MG63 (cell line): Measurements from ENCODE around the gene FAM53B. TPM values are rescaled to one million over a fixed set of nuclear protein-coding genes. Genes with fewer than 3 reads are reported as not detected.

Experiments used
- DNase-seq: peaks from one replicate; pipeline ENCODE4 v3.0.0-alpha.2; 2020
- H3K27me3 ChIP-seq: fragments of 250-450 bp; sonication (Bioruptor Pico); 2 replicates; pipeline ENCODE4 v1.5.1; 2020; ENCODE audit warnings: mild to moderate bottlenecking, moderate library complexity
- H3K36me3 ChIP-seq: fragments of 250-450 bp; sonication (Bioruptor Pico); 2 replicates; pipeline ENCODE4 v1.5.1; 2020; ENCODE audit warnings: mild to moderate bottlenecking, moderate library complexity
- H3K4me3 ChIP-seq: fragments of 250-450 bp; sonication (Bioruptor Pico); 2 replicates; pipeline ENCODE4 v1.5.1; 2020; ENCODE audit warnings: mild to moderate bottlenecking, moderate library complexity
- H3K9me3 ChIP-seq: fragments of 250-450 bp; sonication (Bioruptor Pico); 2 replicates; pipeline ENCODE4 v1.5.1; 2020; ENCODE audit warnings: mild to moderate bottlenecking, moderate library complexity
- total RNA-seq: library from RNA; depleted of rRNA; stranded (reverse); fragments of >200 nt; shearing (Covaris generic); gene quantifications from 2 replicates; pipeline ENCODE4 v1.2.3, GENCODE V29; 2014; ENCODE audit warnings: low replicate concordance

Gene FAM53B
- total RNA-seq, 1 experiment from 2014 or later = 14.4 TPM

DNA sequence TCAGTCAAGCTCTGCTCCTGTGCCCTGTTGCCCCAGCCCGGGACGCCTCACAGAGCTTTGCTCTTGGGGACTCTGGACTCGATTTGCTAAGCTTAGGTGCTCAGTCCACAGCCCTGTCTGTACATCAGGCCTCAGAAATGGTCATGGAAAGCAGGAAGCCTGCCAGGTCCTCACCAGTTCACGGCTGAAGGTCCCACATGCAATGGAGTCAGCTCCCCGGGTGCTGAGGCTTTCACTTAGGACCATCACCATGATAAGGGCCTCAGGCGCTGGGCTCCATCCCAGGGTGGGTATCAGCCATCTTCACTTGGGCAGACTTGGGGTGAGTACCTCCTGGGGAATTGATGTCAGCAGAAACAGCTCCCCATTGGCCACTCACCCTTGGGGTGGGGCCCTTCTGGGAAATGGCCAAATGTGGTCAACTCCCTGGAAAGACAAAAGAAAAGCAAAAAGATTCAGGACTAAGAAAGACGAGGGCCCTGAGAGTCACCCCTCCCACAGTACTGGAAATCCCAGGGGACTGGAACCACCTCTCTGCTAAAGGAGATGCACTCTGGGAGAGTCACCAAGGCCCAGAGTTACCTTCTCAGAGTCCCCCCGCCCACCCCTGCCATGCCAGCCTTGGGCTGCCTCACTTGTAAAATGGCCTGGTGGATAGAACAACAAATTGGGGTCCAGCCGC, 37.6 kb downstream of the FAM53B start:
- Histone ChIP-seq H3K27me3 (no peaks in the 10 kb centered on the region), H3K36me3 (peaks cover 14% of the 10 kb centered on the region)
- DNase-seq = no peak

GRCh38 chr10:124705817-124706461, 38.2 kb downstream of the FAM53B start:
- Histone ChIP-seq H3K27me3 (no peaks in the 10 kb centered on the region), H3K36me3 (peaks cover 14% of the 10 kb centered on the region), H3K4me3 (no peak overlapping the region), H3K9me3 (no peaks in the 10 kb centered on the region)
- DNase-seq = no peak

More for the DNA sequence above, 37.6 kb downstream of the FAM53B start:
- H3K9me3 ChIP-seq = no peaks in the 10 kb centered on the region
- no peak overlapping the region for H3K4me3 ChIP-seq

- Histone ChIP-seq H3K4me3 (no peak overlapping the region), H3K9me3 (no peaks in the 10 kb centered on the region), H3K36me3 (peaks cover 14% of the 10 kb centered on the region), H3K27me3 (no peaks in the 10 kb centered on the region)
- DNase-seq = no peak
Measured at GRCh38 chr10:124705381-124705740, 38.8 kb downstream of the FAM53B start.

DNA sequence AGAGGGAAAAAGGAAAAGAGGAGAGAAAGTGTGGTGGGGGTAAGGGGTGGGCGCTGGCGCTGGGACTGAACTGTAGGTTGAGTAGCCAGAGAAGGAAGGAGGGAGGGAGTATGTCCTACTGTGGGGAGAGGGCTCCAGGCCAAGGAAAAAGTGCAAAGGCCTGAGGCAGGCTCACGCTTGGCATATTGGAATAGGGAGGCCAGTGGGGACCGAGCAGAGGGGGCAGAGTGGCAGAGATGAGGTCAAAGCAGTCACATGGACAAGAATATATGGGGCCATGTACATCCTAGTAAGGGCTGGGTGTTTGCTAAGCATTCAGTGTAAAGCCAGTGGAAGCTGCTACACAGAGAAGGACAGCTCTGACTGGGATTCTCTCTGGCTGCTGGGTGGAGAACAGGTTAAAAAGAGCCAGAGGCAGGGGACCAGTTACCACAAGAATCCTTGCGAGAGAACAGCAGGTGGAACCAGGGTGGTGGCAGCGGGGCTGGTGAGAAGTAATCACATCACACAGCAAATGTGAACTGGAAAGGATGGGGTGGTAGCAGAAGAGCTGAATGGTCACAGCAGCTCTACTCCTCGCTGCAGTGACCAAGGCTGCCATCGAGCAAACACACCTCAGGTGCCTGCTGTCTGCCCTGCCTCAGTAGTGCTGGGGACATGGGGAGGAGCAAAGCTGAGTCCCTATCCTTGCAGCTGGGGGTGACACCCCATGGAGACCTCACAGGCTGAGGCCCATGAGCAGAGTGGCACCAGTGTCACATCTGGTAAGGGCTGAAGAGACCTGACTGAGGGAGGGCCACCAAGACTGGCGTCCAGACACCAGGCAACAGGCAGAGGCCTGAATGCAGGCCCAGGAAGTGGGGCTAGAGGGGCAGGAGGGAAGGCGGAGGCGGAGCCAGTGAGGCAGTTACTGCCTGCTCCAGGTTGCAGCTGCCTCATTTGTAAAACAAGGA, 39.5 kb downstream of the FAM53B start:
- Histone ChIP-seq H3K9me3 (no peaks in the 10 kb centered on the region), H3K36me3 (peaks cover 14% of the 10 kb centered on the region), H3K27me3 (no peaks in the 10 kb centered on the region), H3K4me3 (no peak overlapping the region)
- DNase-seq = no peak

DNA sequence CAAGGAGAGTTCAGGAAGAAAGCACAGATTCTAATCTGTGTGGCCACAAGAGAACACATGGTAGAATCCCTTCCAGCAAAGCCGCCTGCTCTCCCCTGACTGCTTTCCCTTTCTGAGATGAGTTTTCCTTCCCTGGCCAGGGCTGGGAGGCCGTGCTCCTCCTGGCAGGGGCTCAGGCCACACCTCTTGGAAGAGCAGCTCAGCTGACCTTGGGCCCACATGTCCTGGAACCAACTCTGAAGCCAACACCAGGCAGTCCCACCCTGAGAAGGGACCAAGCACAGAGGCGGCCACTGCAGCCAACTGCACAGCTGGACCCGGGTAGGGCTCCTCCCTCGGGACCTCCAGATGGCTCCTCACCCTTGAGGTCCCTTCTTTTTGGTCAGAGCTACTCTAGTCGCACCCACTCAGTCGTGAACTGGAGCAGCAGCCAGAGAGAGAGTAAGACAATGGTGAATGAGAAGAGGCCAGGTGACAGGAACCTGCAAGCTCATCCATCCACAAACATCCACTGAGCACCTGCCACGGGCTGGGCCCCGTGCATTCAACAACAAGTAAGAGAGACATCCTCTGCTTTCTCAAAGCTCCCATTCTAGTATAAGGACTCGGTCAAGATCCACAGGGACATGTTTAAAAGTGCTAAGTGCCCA, 40.3 kb downstream of the FAM53B start:
- DNase-seq = no peak

DNA sequence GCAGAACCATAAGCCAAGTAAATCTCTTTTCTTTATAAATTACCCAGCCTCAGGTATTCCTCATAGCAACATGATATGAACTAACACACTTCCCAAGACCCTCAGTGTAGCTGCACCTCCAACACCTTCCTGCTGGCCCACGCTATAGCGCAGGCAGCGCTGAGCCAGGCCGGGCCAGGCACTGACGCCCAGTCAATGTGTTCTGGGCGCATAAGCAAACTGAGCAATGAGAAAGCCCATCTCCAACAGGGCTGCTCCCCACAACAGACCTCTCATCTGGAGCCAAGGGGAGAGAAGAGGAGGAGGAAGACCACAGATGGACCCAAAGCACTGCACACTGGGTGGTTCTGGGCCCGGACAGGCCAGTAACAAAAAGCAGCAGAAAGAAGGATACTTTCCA, 40.8 kb downstream of the FAM53B start:
- Histone ChIP-seq H3K36me3 (peaks cover 14% of the 10 kb centered on the region), H3K9me3 (no peaks in the 10 kb centered on the region), H3K4me3 (no peak overlapping the region), H3K27me3 (no peaks in the 10 kb centered on the region)
- DNase-seq = no peak

More for the DNA sequence above, 40.3 kb downstream of the FAM53B start:
- no peaks in the 10 kb centered on the region for H3K27me3 ChIP-seq
- no peaks in the 10 kb centered on the region for H3K9me3 ChIP-seq
- no peak overlapping the region for H3K4me3 ChIP-seq
- peaks cover 14% of the 10 kb centered on the region for H3K36me3 ChIP-seq

DNA sequence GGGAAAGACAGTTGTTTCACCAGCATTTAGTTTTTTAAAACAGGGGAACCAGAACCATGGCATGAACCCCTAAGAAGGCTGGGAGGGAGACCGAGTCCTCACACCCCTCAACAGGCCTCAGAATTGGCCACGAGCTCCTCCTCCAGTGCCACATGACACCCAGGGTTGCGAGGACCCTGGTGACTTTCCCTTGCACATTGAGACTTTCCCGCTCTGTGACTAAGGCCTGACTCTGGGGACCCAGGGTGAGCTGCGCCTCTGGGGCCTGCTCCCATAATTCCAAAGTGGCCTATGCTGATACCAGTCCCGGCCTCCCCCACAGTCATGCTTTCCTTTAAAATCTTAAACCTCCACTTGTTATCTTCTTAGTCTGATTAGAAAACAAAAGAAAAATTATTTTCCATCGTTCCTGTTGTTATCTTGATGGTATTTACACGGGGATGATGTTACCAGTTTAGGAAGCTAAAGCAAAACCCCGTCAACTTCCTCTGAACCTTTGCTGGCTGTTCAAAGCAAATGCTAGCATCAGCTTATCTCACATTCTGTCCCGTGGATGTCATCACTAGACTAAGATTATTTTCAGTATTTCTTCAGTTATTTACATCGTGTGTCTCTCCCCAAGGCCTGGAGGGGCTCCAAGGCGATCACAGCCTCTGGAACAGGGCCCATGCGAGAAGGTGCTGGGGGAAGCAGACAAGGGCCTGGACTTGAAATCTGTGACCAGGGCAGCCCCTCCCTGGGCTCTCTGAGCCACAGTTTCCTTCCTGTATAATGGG, 42.1 kb downstream of the FAM53B start:
- no peak overlapping the region for H3K4me3 ChIP-seq
- H3K36me3 ChIP-seq = peaks cover 14% of the 10 kb centered on the region
- H3K27me3 ChIP-seq = no peaks in the 10 kb centered on the region
- no peak for DNase-seq
- H3K9me3 ChIP-seq = no peaks in the 10 kb centered on the region

GRCh38 chr10:124701435-124701834, 42.7 kb downstream of the FAM53B start:
- H3K9me3 ChIP-seq = no peaks in the 10 kb centered on the region
- peaks cover 13% of the 10 kb centered on the region for H3K36me3 ChIP-seq
- peak; percentile 68 for DNase-seq
- no peaks in the 10 kb centered on the region for H3K27me3 ChIP-seq
- H3K4me3 ChIP-seq = no peak overlapping the region

DNA sequence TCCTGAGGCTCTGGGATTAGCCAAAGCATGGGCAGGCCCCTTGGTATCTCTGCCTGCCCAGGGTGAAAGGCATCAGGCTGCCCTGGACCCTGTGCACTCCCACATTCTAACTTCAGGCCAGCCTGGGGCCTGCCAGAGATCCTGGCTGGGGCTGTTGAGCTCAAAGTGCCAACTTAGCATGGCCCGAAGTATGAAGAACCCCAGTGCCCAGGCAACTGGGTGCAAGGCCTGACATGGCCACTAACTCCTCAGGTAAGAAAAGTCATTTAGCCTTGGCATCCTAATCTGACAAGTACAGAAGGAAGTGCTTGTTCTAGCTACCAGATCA, 43.2 kb downstream of the FAM53B start:
- H3K4me3 ChIP-seq = no peak overlapping the region
- DNase-seq = no peak

GRCh38 chr10:124700293-124701037, 43.7 kb downstream of the FAM53B start:
- Histone ChIP-seq H3K9me3 (no peaks in the 10 kb centered on the region), H3K4me3 (no peak overlapping the region), H3K27me3 (no peaks in the 10 kb centered on the region), H3K36me3 (peaks cover 10% of the 10 kb centered on the region)
- no peak for DNase-seq

More for the DNA sequence above, 43.2 kb downstream of the FAM53B start:
- H3K27me3 ChIP-seq = no peaks in the 10 kb centered on the region
- no peaks in the 10 kb centered on the region for H3K9me3 ChIP-seq
- H3K36me3 ChIP-seq = peaks cover 10% of the 10 kb centered on the region

DNA sequence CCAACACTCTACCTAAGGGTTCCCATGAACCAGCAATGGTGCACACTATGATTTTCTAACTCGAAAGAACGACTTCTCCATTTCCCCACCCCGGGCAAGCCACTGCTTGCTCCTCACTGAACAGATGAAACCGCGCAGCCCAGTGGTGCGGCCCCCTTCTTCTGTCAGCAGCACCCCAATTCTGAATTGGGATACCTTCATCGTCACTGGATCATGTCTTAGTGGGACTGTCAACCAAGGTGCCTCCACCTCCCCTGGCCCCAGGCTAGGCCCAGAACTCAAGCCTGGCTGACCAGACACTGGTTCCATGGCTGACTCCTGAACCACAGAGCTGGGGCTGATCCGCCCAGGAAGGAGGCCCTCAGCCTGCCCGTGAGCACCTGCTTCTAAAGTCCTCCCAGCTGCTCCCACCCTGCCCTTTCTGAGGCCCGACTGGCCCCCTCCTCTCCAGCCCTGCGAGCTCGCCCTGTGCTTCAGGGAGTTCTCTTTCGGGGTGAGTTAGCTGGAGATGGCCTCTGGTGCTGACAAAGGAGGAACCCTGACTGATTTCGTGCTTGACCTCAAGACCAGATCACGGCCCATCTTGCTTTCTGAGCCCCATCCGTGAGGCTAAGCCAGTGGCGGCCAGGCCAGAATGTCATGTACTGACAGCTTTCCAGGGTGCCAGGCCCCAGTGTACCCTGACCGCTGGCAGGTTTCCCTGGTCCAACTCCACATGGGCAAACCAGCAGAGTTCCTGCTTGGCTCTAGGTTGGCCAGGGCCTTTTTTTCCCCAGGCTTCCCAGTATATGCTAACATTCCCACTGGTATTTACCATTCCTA, 44.5 kb downstream of the FAM53B start:
- Histone ChIP-seq H3K36me3 (peaks cover 17% of the 10 kb centered on the region), H3K9me3 (no peaks in the 10 kb centered on the region), H3K4me3 (no peak overlapping the region), H3K27me3 (no peaks in the 10 kb centered on the region)
- DNase-seq = no peak

DNA sequence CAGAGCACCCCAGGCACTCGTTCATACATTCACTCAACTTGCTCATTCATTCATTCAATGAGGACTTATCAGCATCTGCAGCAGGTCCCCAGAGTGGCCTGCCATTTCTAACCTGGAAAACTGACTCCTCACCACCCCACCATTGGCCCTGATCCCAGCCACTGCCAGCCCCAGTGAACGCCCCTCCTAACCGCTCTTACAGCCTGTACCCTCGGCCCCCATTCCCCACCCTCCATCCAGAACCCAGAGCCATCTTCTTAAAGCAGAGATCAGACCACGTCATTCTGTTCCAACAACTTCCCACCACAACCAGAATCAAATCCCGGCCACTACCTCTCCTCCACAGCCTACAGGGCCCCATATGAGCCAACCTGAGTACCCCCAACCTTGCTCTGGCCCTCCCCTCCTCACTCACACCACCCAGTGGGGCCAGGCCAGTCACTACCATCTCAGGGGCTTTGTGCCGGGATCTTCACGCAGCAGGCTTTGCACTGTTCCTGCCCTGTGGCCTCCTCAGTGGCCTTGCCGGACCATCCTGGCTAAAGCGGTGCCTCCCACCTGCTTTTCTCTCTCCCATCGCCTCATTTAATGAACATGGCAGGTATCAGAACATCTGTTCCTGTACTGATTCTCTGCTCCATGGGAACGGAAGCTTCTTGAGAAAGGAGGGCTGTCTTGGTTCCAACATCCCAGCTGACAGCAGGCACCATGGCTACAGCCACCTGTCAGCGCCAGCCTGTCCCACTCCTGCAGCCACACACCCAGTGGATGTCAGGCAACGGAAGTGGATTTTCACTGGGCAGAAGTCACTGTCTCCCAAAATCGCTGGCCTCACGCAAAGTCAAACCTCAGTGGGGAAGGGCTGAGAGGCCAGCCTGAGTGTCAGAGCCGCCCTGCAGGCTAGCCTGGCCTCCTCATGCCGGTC, 45.4 kb downstream of the FAM53B start:
- Histone ChIP-seq H3K4me3 (no peak overlapping the region), H3K9me3 (no peaks in the 10 kb centered on the region), H3K27me3 (no peaks in the 10 kb centered on the region), H3K36me3 (peaks cover 13% of the 10 kb centered on the region)
- no peak for DNase-seq

DNA sequence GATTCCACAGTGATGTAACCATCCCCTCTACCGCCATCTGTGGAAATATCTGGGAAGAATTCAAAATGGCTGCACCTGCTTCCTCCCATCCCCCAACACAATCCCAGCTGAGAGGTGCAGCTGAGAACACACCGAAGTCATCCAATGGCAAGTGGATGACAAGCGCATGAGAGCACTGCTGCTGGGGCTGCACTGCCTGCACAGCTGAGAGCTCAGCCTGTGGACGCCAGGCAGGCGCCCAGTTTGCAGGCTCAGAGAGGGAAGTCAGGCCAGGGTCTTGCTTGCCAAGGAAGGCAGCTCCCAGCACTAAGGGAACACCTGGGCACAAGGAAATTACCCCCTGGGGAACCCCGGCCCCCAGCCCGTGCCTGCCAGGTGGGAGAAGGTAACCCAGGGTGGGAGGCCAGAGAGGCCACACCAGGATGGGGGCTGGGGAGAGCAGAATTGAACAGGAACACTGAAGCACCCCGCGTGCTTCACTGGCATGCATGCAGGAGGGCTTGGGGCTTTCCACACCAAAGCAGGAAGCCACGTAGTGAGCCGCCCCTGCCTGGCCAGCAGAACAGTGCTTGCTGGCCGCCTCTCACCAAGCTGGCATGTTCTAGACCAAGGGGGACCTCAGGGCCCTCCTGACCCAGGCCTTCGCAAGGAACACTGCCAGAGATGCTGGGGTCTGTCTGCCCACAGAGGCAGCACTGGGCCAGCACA, 46.2 kb downstream of the FAM53B start:
- H3K9me3 ChIP-seq = no peaks in the 10 kb centered on the region
- no peaks in the 10 kb centered on the region for H3K27me3 ChIP-seq
- no peak for DNase-seq
- H3K4me3 ChIP-seq = no peak overlapping the region
- H3K36me3 ChIP-seq = peaks cover 13% of the 10 kb centered on the region
